ENCODE results near the gene LIF.

The LIF gene

DNA sequence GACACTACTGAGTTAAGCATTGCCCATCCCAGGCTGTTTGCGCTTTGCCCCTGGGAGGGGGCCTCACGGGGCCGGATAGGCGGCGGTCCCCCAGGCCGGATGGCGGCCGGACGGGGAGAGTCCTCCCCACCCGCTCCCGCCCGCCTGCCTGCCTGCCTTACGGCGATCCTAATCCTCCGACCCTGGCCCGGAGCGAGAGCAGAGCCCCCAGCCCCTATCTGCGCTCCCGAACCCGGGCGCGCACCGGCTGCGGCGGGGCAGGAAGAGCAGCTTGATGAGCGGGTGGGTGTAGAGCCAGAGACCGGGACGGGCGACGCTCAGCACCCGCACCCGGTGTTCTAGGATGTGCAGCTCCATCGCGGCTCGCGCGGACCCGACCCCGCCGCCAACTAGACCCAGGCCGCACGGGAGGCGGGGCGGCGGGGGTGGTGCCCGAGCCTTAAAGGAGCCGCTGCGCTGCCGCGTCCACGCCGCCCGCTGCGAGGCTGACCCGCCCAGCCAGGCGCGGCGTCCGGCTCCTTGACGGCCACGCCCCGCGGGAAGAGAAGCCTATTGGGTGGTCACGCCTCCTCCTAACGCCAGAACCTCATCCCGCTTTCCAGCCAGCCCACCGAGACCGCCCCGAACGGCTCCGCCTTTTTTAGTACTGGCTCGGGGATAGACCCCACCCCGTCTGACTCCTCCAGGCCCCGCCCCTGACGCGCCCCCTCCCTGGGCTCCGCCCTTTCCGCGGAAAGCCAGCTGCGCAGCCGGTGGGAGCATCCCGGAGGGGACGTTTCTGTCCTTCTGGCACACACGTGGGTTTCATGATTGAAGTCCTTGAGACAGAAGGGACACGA lies 42.8 kb upstream of the LIF start, which contains the start of gene CASTOR1:
TSS of gene CASTOR1 (minus strand) at position 365 of the 839 bp plus-strand sequence. CDS start at position 357, 8 bp downstream.
- H3K27me3 ChIP-seq (ENCODE audit: insufficient read depth, low read length): peaks cover 11% of the 10 kb centered on the region; the same call in 1 of the 2 replicates
- H3K4me1 ChIP-seq (ENCODE audit: insufficient read depth, low read length): peaks cover 10% of the 10 kb centered on the region; the same call in 1 of the 2 replicates
- H3K27ac ChIP-seq (ENCODE audit: low read length): no peak within 1 kb of the TSS
- H3K36me3 ChIP-seq (ENCODE audit: insufficient read depth, low read depth, low read length): no peaks in the 10 kb centered on the region; the same call in 1 of the 2 replicates
- peak within 1 kb of the TSS; percentile 45; the same call in 1 of the 2 replicates for H3K9ac ChIP-seq (ENCODE audit: low read depth, low read length)
- H3K9me3 ChIP-seq (ENCODE audit: insufficient read depth, low read depth, low read length): no peaks in the 10 kb centered on the region
- peak within 1 kb of the TSS; percentile 75 for H3K4me3 ChIP-seq (ENCODE audit: low read length)

GRCh38 chr22:30288419-30289140 lies 42.0 kb upstream of the LIF start:
- no peak overlapping the region for H3K27ac ChIP-seq (ENCODE audit: low read length)
- peak overlapping the region; percentile 75 for H3K4me3 ChIP-seq (ENCODE audit: low read length)
- peaks cover 11% of the 10 kb centered on the region; the same call in 1 of the 2 replicates for H3K27me3 ChIP-seq (ENCODE audit: insufficient read depth, low read length)
- no peaks in the 10 kb centered on the region; the same call in 1 of the 2 replicates for H3K36me3 ChIP-seq (ENCODE audit: insufficient read depth, low read depth, low read length)
- peak overlapping the region; percentile 45; the same call in 1 of the 2 replicates for H3K9ac ChIP-seq (ENCODE audit: low read depth, low read length)
- H3K9me3 ChIP-seq (ENCODE audit: insufficient read depth, low read depth, low read length): no peaks in the 10 kb centered on the region
- H3K4me1 ChIP-seq (ENCODE audit: insufficient read depth, low read length): peaks cover 10% of the 10 kb centered on the region; the same call in 1 of the 2 replicates

- H3K27ac ChIP-seq (ENCODE audit: low read length): no peak overlapping the region
- no peaks in the 10 kb centered on the region for H3K9me3 ChIP-seq (ENCODE audit: insufficient read depth, low read depth, low read length)
- no peak overlapping the region for H3K9ac ChIP-seq (ENCODE audit: low read depth, low read length)
- H3K4me3 ChIP-seq (ENCODE audit: low read length): peak overlapping the region; percentile 75; the same call in 1 of the 2 replicates
- peaks cover 10% of the 10 kb centered on the region; the same call in 1 of the 2 replicates for H3K4me1 ChIP-seq (ENCODE audit: insufficient read depth, low read length)
- H3K27me3 ChIP-seq (ENCODE audit: insufficient read depth, low read length): peaks cover 11% of the 10 kb centered on the region; the same call in 1 of the 2 replicates
- no peaks in the 10 kb centered on the region; the same call in 1 of the 2 replicates for H3K36me3 ChIP-seq (ENCODE audit: insufficient read depth, low read depth, low read length)
These were observed 41.3 kb upstream of the LIF start for GRCh38 chr22:30287648-30288418.

- Histone ChIP-seq H3K27me3 (ENCODE audit: insufficient read depth, low read length) (peaks cover 11% of the 10 kb centered on the region; the same call in 1 of the 2 replicates), H3K4me1 (ENCODE audit: insufficient read depth, low read length) (peaks cover 10% of the 10 kb centered on the region; the same call in 1 of the 2 replicates), H3K36me3 (ENCODE audit: insufficient read depth, low read depth, low read length) (no peaks in the 10 kb centered on the region; the same call in 1 of the 2 replicates), H3K9me3 (ENCODE audit: insufficient read depth, low read depth, low read length) (no peaks in the 10 kb centered on the region), H3K4me3 (ENCODE audit: low read length) (no peak overlapping the region), H3K9ac (ENCODE audit: low read depth, low read length) (no peak overlapping the region), H3K27ac (ENCODE audit: low read length) (no peak overlapping the region)
These were observed 40.5 kb upstream of the LIF start for GRCh38 chr22:30286813-30287647.

DNA sequence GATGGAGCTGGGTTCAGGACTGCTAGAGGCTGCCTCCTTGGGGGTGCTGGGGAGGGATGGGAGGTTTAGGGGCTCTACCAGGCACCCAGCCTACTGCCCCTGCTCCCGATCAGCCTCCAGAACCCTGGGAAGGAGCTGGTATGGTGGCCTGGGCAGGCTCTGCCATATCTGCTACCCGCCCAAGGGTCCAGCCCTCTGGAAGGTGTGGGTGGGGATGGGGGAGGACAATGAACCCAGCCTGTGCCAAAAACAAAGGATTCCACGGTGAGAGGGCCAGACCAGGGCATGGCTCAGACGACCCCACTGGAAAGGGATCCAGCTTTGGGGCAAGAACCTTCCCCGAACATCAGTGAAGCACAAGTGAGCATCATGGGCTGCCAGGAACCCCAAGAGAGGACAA lies 39.8 kb upstream of the LIF start:
- H3K36me3 ChIP-seq (ENCODE audit: insufficient read depth, low read depth, low read length): no peaks in the 10 kb centered on the region
- H3K4me3 ChIP-seq (ENCODE audit: low read length): no peak overlapping the region
- H3K9me3 ChIP-seq (ENCODE audit: insufficient read depth, low read depth, low read length): no peaks in the 10 kb centered on the region
- H3K27ac ChIP-seq (ENCODE audit: low read length): no peak overlapping the region
- H3K4me1 ChIP-seq (ENCODE audit: insufficient read depth, low read length): peaks cover 10% of the 10 kb centered on the region; the same call in 1 of the 2 replicates
- peaks cover 11% of the 10 kb centered on the region; the same call in 1 of the 2 replicates for H3K27me3 ChIP-seq (ENCODE audit: insufficient read depth, low read length)
- no peak overlapping the region for H3K9ac ChIP-seq (ENCODE audit: low read depth, low read length)

- Histone ChIP-seq H3K4me1 (ENCODE audit: insufficient read depth, low read length) (peaks cover 10% of the 10 kb centered on the region; the same call in 1 of the 2 replicates), H3K9me3 (ENCODE audit: insufficient read depth, low read depth, low read length) (no peaks in the 10 kb centered on the region), H3K36me3 (ENCODE audit: insufficient read depth, low read depth, low read length) (no peaks in the 10 kb centered on the region), H3K9ac (ENCODE audit: low read depth, low read length) (no peak overlapping the region), H3K4me3 (ENCODE audit: low read length) (no peak overlapping the region), H3K27me3 (ENCODE audit: insufficient read depth, low read length) (peaks cover 11% of the 10 kb centered on the region; the same call in 1 of the 2 replicates), H3K27ac (ENCODE audit: low read length) (no peak overlapping the region)
These were observed 39.3 kb upstream of the LIF start for GRCh38 chr22:30285846-30286200.

- no peaks in the 10 kb centered on the region for H3K9me3 ChIP-seq (ENCODE audit: insufficient read depth, low read depth, low read length)
- peaks cover 8% of the 10 kb centered on the region; the same call in 1 of the 2 replicates for H3K4me1 ChIP-seq (ENCODE audit: insufficient read depth, low read length)
- H3K9ac ChIP-seq (ENCODE audit: low read depth, low read length): no peak overlapping the region
- H3K36me3 ChIP-seq (ENCODE audit: insufficient read depth, low read depth, low read length): no peaks in the 10 kb centered on the region
- H3K27ac ChIP-seq (ENCODE audit: low read length): no peak overlapping the region
- H3K4me3 ChIP-seq (ENCODE audit: low read length): no peak overlapping the region
- peaks cover 9% of the 10 kb centered on the region; the same call in 1 of the 2 replicates for H3K27me3 ChIP-seq (ENCODE audit: insufficient read depth, low read length)
These were observed 38.8 kb upstream of the LIF start for GRCh38 chr22:30285176-30285845.

- Histone ChIP-seq H3K27ac (ENCODE audit: low read length) (no peak overlapping the region), H3K36me3 (ENCODE audit: insufficient read depth, low read depth, low read length) (no peaks in the 10 kb centered on the region)
These were observed 38.1 kb upstream of the LIF start for GRCh38 chr22:30284666-30285065.

GRCh38 chr22:30284172-30284571 lies 37.6 kb upstream of the LIF start:
- H3K4me1 ChIP-seq (ENCODE audit: insufficient read depth, low read length): peaks cover 7% of the 10 kb centered on the region; the same call in 1 of the 2 replicates
- H3K27me3 ChIP-seq (ENCODE audit: insufficient read depth, low read length): peaks cover 6% of the 10 kb centered on the region; the same call in 1 of the 2 replicates
- no peaks in the 10 kb centered on the region for H3K9me3 ChIP-seq (ENCODE audit: insufficient read depth, low read depth, low read length)
- H3K4me3 ChIP-seq (ENCODE audit: low read length): no peak overlapping the region
- H3K27ac ChIP-seq (ENCODE audit: low read length): no peak overlapping the region
- H3K9ac ChIP-seq (ENCODE audit: low read depth, low read length): no peak overlapping the region
- no peaks in the 10 kb centered on the region for H3K36me3 ChIP-seq (ENCODE audit: insufficient read depth, low read depth, low read length)

More at GRCh38 chr22:30284666-30285065, 38.1 kb upstream of the LIF start:
- Histone ChIP-seq H3K9me3 (ENCODE audit: insufficient read depth, low read depth, low read length) (no peaks in the 10 kb centered on the region), H3K4me3 (ENCODE audit: low read length) (no peak overlapping the region), H3K9ac (ENCODE audit: low read depth, low read length) (no peak overlapping the region), H3K27me3 (ENCODE audit: insufficient read depth, low read length) (peaks cover 6% of the 10 kb centered on the region; the same call in 1 of the 2 replicates), H3K4me1 (ENCODE audit: insufficient read depth, low read length) (peaks cover 7% of the 10 kb centered on the region; the same call in 1 of the 2 replicates)

GRCh38 chr22:30283342-30283741 lies 36.8 kb upstream of the LIF start:
- H3K4me3 ChIP-seq (ENCODE audit: low read length): no peak overlapping the region
- no peak overlapping the region for H3K9ac ChIP-seq (ENCODE audit: low read depth, low read length)
- peaks cover under 1% of the 10 kb centered on the region; the same call in 1 of the 2 replicates for H3K27me3 ChIP-seq (ENCODE audit: insufficient read depth, low read length)
- no peak overlapping the region for H3K27ac ChIP-seq (ENCODE audit: low read length)
- peaks cover 3% of the 10 kb centered on the region; the same call in 1 of the 2 replicates for H3K4me1 ChIP-seq (ENCODE audit: insufficient read depth, low read length)
- no peaks in the 10 kb centered on the region for H3K9me3 ChIP-seq (ENCODE audit: insufficient read depth, low read depth, low read length)
- H3K36me3 ChIP-seq (ENCODE audit: insufficient read depth, low read depth, low read length): no peaks in the 10 kb centered on the region

Data from iPS-20b (cell line).